ENCODE data around the gene SEMA6B. TPM values are rescaled to one million over a fixed set of nuclear protein-coding genes. Genes with fewer than 3 reads are reported as not detected.

SEMA6B gene
- total and polyA plus RNA-seq, 2 donors (not counting 3 experiments of a cell fraction or from before 2014, with no cell fraction given): 97.8 to 176 TPM

DNA sequence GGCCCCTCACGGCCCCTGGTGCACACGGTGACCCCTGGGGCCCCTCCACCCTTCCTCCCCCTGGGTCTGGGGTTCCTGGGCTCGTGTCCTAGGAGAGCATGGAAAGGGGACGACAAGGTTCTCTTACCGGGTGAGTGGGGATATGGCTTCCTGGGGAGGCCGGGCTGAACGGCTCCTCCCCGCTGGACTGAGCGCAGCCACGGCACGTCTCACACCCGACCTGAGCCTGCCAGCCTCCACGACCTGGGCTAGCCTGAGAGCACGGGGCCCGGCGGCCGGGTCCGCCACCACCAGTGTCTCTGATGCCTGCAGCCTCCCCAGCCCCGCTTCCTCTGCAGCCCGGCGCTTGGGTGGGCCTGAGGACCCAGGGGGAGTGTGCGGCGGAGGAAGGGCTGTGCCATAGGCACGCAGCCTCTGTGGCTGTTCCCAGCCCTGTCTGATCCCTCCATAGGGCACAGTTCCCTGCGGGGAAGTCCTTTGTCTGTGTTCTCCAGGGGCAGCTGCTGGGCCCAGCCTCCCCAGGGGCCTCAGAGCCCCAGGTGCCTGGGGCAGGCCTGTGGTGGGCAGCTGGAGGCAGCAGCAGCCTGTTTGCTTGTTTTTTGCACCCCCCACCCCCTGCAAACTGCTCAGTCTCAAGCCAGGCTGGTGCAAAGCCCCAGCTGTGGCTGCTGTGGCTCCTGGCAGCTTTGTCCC lies 56.2 kb downstream of the SEMA6B start:
- peaks cover 10% of the 10 kb centered on the region for H3K4me1 ChIP-seq (ENCODE audit: control insufficient read depth, extremely low read depth, insufficient read depth, low read length)
- no peak overlapping the region for H3K27ac ChIP-seq (ENCODE audit: insufficient read depth, low read depth, low read length)
- no peak overlapping the region for H2AFZ ChIP-seq (ENCODE audit: low read depth, low read length)
- no peaks in the 10 kb centered on the region for H3K9me3 ChIP-seq (replicated peaks; ENCODE audit: control insufficient read depth, insufficient read depth, low read length)
- no peaks in the 10 kb centered on the region for H3K27me3 ChIP-seq (ENCODE audit: control insufficient read depth in 2 of 2, insufficient read depth in 2 of 2, low read length in 2 of 2)
- CTCF ChIA-PET: interaction anchor here (1.7 to 3.1 kb wide), 3 partner anchors 20 to 22 kb away, joined by 7 to 11 read pairs (median 10); no protein-coding TSS in a partner anchor
- no peaks in the 10 kb centered on the region for H3K79me2 ChIP-seq (ENCODE audit: control insufficient read depth, insufficient read depth, low read length)
- no peak overlapping the region for H3K9ac ChIP-seq (replicated peaks; ENCODE audit: extremely low read depth, insufficient read depth, low read length)
- intact Hi-C loops (cut with micrococcal nuclease) (no loop called here), dilution Hi-C loops (cut with MboI; ENCODE audit: extremely low pct_ligation_motif_present, low sequenced_read_pairs) (no loop called here)
- no TSS peak for BruUV-seq (replicated peaks)
- DNase-seq (ENCODE audit: low read depth, low spot score): no peak
- H3K9me1 ChIP-seq (replicated peaks; ENCODE audit: control insufficient read depth, extremely low read depth, insufficient read depth, low read length): no peaks in the 10 kb centered on the region
- peaks cover 5 to 29% of the 10 kb centered on the region in 2 experiments for H3K36me3 ChIP-seq (ENCODE audit: control insufficient read depth in 2 of 2, extremely low read depth in 1 of 2, insufficient read depth in 2 of 2, low read length in 2 of 2)
- no peaks in the 10 kb centered on the region for H4K20me1 ChIP-seq (replicated peaks; ENCODE audit: control insufficient read depth, extremely low read depth, insufficient read depth, low read length)
- TF ChIP-seq POLR2AphosphoS5 (IDR thresholded peaks at IDR 0.05; ENCODE audit: insufficient read depth, low read depth, low read length): no peak
- no peak for TF ChIP-seq GATA2 (IDR thresholded peaks at IDR 0.05; ENCODE audit: insufficient read depth, insufficient read length, low read depth, low read length)
- TF ChIP-seq JUN (IDR thresholded peaks at IDR 0.05; ENCODE audit: borderline replicate concordance, insufficient read depth, insufficient read length, low read depth): no peak
- no peak for TF ChIP-seq FOS (IDR thresholded peaks at IDR 0.05; ENCODE audit: borderline replicate concordance, insufficient read depth, low read length)
- no peak for TF ChIP-seq EZH2 (IDR thresholded peaks at IDR 0.05; ENCODE audit: borderline replicate concordance, low read depth, low read length, severe bottlenecking)
- no peak for TF ChIP-seq MYC (IDR thresholded peaks at IDR 0.05; ENCODE audit: low read depth, low read length)
- TF ChIP-seq POLR2A (IDR thresholded peaks at IDR 0.05; ENCODE audit: low read depth, low read length): no peak
- TF ChIP-seq, protein P1, sequence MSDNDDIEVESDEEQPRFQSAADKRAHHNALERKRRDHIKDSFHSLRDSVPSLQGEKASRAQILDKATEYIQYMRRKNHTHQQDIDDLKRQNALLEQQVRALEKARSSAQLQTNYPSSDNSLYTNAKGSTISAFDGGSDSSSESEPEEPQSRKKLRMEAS (IDR thresholded peaks at IDR 0.05; ENCODE audit: insufficient read depth, insufficient read length): no peak
- H3K4me3 ChIP-seq (replicated peaks in 1 of 3; ENCODE audit: insufficient read depth in 1 of 3, low read depth in 1 of 3, low read length in 3 of 3): no peak overlapping the region
- H3K4me2 ChIP-seq (ENCODE audit: insufficient read depth, low read length): no peak overlapping the region
- FAIRE-seq: no peak
- POLR2A ChIA-PET: no interaction called here

Data from endothelial cell of umbilical vein (primary cell).